HG02973 (cell line): ENCODE data around the gene FPGS.
"Not testable (repeated sequence)": the region's sequence is repeated elsewhere in the genome, so short reads cannot be mapped to it uniquely, and the experiment has no call there.

ENCODE experiments used
- ATAC-seq: cut with Tn5 transposase; IDR thresholded peaks from one replicate; pipeline ENCODE4 v1.9.1; 2021; ENCODE audit warnings: moderate library complexity; ENCODE audit not compliant: unreplicated experiment

The FPGS gene

DNA sequence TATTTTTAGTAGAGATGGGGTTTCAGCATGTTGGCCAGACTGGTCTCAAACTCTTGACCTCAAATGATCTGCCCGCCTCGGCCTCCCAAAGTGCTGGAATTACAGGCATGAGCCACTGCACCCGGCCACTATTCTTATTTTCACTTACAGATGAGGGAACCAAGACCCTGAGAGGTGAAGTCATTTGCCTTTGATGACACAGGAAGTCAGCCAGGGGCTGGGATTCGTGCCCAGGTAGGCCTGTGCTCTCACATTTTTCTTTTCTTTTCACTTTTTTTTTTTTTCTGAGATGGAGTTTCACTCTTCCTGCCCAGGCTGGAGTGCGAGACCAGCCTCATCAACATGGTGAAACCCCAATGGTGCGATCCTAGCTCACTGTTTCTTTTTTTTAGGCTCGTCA, 29.6 kb downstream of the FPGS start:
- no peak for ATAC-seq

DNA sequence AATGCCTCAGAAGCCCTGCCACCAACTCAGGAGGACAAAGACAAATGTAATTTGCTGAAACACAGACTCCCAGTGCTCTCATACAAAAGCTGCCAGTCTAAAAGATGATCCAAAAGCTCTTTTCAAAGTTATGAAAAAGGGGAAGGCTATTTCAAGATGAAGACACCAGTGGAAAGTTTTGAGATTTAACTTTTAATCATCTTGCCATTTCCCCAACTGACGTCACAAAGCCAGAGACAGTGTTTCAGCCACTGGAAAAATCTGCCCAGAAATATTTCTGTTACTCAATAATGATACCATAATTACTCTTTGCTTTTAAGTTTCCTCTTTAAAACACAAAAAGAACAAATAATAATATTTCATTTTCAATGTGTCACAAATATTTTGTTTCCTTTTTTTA, 30.9 kb downstream of the FPGS start:
- no peak for ATAC-seq

DNA sequence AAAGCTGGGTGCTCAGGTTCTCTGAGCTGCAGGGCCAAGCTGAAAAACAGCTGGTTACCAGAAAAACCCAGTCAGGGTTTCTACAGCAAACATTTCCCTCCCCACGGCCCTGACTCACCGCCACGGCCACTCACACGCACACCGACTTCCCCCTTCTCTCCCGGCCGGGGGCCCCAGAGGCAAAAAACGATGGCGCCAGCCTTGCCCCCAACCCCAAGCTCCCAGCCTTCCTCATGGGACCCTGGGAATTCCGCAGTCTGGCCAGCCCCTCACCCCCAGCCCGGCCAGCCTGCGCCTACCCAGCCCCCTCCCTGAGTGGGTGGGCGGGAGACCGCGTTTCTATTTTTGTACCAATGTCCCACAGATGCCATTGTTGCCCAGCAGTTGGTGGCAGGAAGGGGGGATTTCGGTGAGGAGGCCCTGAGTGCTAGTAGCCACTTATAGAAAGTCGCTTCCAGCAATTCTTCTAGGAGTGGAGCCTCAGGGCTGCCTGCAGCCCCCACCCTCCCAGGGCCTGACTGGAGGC, 33.4 kb downstream of the FPGS start:
- ATAC-seq = no peak

DNA sequence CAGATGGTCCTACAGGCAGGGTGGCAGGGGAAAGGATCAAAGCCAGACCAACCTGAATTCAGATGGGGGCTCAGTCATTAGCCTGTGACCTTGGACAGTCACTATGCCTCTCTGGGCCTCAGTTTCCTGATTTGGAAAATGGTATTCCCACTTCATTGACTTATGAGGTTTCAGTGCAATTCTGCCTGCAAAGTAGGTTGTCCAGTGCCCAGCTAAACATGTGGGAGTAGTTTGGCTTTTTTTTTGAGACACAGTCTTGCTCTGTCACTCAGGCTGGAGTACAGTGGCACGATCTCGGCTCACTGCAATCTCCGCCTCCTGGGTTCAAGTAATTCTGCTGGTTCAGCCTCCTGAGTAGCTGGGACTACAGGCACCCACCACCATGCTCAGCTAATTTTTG, 33.9 kb downstream of the FPGS start:
- ATAC-seq = not testable (repeated sequence)

DNA sequence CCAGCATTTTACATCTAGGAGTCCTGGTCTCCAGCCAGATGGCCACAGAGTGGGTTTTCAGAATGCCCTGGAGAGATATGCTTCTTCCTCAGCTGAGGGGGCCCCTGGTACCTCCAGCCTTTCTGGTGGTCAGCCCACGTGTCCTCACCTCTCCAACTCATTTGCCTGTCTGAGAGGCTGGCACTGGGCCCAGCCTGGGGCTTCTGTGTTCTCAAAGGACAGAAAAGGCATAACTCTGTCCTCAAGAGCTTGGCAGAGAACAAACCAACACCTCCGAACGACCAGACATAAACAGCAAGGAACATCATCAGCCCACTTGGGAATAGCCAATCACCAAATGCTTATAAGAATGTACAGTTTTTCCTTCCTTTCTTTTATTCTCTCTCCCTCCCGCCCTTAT, 34.7 kb downstream of the FPGS start:
- ATAC-seq = no peak

DNA sequence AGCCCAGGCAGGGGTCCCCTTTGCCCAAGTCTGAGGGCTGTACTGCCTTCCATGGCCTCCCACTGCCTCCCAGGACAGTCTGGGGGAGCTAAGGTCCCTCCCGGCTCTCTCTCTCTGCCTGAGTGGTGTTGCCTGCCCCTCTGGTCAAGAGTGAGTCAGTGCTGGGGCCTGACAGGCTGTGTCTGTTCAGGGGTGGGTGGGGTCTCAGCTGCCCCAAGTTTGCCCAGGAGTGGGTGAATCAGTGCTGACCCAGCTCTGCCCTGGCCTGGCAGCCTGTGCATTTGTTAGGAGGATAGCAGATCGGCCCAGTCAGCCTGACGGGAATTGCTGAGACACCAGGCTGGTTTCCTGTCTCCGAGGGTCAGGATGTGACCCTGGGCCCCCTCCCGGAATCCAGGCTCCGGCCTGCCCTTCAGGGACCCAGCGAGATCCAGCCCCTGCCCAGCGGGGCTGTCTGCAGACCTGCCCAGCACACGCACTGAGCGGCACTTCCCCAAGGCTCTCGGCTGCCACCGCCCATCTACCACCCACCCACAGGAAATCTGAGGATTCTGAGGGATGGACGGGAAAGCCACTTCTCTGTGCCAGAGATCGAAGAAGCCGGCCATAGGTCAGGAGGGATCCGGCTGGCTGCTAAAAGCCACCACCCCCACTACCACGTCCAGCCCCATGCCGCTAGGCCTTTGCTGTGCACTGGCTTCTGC, 35.8 kb downstream of the FPGS start:
- ATAC-seq = no peak

DNA sequence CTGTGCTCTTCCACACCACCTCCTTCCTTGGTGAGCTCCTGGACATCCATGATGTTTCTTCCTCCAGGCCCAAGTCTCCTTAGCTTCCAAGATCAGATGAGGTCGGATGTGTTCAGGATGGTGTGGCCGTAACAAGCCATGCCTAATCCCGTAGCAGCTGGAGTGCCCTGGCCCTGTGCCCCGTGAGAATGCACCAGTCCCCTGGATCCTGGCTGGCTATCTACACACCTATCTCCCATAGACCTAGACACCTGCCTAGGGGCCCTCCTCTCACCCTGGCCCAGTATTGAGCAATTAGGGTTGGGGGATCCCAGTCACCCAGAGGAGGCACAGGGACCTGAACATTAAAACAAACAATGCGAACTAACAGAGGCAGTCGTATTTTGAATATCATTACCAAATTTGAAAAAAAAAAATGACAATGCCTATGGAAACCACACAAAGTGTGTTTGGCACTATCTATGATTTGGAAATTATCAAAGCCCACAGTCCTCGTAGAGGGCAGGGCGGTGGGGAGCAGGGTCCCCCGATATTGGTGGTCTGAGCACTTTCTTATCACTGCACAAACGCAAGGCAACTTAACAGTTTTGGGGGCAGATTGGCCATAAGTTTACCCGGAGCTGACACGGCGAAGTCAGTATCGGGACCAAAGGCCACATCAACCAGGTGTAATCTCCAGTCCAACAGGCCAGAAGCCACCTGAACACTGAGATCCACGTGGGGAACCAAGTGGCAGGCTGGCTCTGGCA, 38.6 kb downstream of the FPGS start:
- no peak for ATAC-seq

DNA sequence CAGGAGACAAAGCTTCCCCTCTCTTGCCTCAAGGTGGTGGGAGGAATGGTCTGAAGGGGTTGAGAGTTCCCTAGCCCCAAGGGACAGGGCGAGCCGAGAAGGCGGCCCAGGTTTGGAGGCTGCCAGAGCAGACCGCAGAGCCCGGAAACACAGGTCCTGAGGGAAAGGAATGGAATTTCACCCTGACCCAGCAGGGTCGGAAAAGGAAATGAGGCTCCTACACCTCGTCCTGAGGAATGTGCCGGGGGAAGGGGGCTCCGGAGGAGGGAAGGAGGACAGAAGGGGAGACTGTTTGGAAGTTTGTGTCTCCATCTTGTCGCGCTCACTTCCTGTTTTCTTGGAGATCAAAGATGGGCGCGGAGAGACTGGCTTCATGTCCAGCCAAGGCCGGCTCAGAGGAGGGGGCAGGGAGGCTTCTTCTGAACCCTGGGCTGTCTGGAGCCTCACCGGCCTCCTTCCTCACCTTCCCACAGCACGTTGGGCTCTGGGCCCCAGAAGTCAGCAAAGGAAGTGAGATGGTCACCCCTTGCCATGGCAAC, 42.2 kb downstream of the FPGS start:
- ATAC-seq = no peak

DNA sequence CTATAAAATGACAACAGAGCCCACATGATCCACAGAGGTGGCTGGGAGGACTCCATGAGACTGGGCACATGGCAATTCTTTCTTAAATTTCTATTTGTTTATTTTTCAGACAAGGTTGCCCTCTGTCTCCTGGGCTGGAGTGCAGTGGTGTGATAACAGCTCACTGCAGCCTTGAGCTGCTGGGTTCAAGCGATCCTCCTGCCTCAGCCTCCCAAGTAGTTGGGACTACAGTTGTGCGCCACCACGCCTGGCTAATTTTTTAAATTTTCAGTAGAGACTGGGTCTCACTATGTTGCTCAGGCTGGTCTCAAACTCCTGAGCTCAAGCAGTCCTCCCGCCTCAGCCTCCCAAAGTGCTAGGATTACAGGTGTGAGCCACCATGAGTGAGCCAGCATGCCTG, 42.9 kb downstream of the FPGS start:
- not testable (repeated sequence) for ATAC-seq

DNA sequence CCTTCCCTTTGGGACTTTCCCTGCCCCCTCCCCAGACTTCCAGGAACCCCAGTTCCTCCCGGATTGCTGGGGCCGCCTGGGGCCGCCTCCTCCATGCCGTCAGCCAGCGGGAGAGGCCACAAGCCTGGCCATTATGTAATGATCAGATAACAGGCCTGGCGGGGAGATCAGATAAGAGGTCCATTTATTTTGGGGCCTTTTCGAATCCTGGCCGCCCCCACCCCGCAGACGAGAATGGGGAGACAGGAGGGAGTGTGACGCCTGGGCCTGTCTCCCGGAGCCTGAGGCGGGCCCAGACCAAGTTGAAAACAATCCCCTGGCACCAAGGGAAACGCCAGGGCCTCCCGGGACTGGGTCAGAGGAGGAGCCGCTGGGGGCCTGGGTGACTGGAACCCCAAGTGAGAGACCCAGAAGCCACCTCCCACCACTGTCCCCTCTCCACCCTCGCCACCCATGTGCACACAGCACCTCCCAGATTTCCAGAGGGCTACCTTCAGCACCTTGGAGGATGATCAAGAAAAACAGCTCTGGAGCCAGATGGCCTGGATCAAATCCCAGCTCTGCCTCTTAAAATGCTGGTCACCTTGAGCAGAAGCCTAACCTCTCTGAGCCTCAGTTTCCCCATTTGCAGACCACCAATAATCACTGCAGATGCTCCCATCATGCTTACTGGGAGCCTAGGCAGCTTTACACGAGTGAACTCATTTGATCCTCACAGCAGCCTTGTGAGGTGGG, 43.9 kb downstream of the FPGS start:
- ATAC-seq = no peak

DNA sequence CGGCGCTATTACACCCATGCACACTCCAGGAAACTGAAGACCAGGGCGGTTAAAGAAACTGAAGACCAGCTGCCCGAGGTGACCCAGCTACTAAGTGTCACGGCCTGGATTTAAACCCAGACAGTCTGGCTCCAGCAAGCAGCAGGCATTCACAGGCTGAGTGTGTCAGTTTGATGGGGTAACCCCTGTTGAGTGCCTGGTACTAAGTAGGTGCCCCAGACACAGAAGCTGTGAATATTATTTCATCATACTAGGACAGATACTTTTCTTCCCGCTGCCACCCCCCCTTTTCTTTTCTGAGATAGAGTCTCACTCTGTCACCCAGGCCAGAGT, 44.5 kb downstream of the FPGS start:
- no peak for ATAC-seq

DNA sequence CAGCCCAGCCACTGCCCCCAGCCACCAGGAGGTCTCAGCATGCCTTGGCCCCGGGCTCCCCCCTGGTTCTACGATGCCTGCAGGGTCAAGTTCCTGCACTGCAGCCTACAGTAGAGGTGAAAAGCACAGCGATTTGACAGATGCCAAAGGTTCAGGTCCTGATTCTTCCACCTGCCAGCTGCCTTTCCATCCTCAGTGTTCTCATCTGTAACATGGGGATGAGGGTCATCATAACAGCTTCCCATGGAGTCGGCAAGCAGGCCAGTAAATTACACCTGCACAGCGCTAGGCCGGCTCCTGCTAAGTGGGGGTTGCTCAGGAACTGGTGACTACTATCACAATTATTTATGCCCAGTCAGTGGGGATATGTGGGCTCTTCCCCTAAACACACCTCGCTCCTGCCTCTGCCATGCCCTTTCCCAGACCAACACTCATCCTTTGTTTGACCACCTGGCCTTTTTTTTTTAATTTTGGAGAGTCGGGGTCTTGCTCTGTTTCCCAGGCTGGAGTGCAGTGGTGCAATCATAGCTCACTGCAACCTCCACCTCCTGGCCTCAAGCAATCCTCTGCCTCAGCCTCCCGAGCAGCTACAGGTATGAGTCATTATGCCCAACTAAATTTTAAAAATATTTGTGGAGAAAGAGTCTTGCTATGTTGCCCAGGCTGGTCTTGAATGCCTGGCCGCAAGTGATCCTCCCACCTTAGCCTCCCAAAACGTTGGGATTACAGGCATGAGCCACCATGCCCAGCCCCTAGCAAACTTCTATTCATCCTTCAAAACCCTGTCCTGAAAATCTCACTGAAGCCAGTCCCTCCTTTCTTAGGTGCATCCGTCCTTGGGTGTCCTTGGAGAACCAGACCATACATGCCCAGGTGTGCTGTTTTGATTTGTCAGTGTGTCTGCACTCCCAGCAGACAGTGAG, 45.4 kb downstream of the FPGS start:
- ATAC-seq = no peak

DNA sequence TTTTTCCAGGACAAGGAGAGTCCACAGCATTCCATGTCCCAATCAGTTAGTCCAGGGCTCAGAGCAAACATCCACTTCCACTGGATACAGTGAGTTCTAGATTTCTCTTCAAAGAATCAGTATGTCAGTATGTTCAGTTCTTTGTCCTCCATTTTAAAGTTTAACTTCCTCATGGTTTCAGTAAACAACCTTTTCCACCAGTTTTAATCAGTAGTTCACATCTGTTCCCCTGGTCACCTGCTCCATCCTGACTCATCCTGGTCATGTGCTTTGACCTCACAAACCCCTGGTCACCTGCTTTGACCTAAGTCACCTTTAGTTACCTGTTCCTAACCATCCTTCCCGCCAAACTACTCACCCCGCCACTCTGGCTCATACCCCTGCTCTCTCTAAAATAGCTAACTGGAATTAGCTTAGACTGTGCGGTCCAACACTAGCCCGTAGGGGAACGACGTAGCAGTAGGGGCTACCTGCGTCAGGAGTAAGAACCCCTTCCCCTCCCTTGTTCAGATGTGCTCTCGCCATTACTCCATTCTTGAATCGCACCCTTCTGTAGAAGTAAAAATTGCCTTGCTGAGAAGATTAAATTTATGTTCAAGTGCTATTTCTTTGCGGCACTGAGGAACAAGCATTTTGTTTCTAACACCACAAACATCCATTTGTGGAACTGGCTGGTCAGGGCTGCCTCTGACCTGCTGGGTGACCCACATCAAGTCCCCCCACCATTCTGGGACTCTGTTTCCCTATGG, 46.2 kb downstream of the FPGS start:
- ATAC-seq = no peak

DNA sequence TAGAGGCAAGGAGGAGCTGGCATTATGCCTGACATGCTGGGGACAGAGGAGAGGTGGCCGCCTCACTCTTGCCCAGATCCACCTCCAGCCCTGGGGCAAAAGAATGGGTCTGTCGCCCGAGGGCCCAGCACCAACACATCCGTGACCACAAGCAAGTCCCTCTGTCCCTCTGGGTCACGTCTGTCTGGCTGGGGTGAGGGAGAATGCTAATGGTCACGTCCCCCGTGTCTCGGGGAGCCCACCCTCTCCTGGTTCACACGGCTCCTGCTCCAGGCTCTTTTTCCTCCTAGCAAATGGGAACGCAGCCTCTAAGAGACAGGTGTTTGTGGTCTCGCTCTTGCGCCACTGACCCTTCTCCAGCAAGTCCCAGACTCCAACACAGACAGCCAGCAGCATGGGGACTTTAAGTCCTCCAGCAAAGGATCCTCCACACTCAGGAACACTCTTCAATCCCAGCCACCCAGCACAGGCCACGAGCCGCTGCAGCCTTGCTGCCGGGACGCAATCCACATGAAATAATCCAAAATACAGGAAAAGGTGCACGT, 47.7 kb downstream of the FPGS start:
- no peak for ATAC-seq

DNA sequence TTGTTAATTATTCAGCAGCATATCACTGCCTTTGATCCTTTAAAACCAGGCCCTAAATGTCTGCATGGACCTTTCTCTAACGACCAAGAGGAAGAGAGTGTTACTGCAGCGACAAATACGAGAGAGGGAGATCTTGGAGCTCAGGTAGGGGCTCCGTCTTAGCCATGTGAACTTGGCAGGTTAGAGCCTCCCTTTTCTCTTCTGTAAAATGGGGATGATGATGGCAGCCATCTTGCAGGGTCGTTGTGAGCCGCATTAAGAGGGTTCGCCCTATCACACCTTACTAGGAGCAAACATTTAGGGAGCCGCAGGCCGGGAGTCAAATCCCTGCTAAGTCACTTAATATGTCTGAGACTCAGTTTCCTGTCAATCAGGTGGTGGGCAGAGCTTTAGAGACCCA, 50.1 kb downstream of the FPGS start:
- ATAC-seq = no peak

DNA sequence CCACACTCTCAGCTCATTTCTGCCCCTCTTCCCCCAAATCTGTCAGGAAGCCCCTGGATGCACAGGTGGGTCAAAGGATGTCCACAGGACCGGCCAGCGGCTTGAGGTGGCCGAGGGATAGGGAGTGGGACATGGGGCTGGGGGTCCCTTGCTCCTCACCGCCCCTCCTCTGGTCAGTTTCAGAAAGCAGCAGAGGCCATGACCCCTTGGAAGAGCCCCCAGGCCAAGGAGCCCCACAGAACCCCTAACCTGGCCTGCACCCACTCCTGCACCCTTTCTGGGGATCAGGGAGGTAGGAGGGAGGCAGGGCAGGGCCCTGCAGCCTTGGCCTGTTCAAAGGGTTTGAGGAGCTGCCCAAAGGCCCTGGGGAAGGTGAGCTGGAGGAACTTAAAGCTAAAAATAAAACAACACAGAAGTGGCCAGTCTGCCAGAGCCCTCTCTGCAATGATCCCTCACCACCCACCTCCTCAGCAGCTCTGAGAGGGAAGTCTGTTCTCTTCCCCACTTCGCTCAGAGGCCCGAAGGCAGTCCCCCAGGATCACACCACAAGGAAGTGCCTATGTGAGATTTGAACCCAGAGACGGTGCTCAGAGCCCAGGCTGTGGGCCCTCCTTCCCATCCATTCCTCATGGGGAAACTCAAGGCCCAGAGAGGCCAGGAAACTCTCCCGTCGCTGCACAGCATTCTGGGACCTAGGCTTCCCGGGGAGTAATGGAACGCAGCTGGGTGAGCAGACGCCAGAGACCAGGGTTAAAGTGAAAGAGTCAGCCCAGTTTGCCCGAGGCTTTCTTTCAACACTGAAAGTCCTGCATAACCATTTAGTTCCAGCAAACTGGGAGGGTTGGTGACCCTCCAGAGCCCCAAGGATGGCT, 50.9 kb downstream of the FPGS start:
- no peak for ATAC-seq

DNA sequence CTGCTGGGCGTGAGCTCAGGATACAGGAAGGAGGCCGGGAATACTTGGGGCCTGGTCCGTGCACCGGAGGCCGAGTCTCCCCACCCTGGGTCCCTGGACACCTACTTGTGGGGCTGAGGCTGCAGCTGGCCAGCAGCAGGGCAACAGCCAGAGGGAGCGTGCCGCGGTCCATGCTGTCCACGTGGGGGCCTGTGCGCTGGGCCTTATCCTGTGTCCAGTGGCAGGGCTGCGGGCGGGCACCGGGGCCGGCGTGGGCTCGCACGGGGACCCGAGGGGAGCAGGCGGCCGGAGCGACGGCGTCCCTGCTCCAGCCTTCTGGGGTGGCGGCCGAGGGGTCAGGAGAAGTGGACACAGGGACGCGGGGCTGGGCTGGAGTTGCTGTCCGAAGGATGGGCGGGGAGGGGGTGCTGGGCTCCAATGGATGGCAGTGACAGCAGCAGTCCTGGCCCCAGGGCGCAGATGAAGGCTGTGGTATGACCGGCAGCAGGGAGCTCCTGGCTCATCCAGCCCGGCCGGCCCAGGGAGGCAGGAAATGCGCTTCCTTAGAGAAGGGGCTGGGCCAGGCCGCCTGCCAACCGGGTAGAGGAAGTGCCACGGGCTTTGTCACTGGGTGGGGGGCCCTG, 51.6 kb downstream of the FPGS start, which contains the start of gene ENG:
TSS of gene ENG (minus strand) at position 475 of the 623 bp plus-strand sequence. CDS start at position 172, 303 bp downstream.
- no peak for ATAC-seq

DNA sequence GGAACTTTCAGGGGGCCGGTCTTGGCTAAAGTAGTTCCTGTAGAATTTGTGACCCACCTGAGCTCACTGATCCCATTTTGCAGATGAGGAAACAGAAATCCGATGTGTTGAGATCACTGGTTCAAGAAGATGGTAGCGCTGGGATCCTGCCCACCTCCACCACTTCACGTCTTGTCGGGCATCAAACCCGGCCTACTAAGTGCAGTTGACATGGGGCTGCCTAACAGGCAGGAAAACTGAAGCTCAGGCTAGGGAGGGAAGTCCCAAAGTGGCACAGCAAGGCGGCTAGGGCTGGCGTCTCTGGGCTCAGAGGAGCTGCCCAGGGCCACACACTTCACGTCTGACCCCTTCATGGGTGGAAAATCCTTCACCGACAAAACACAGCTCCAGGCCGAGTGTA, 52.3 kb downstream of the FPGS start:
- ATAC-seq = no peak
